ENCODE results near the gene FOXK1.
A peak's percentile ranks its signal among the peaks of the same experiment; 100 is the strongest.
"Not testable (repeated sequence)": the region's sequence is repeated elsewhere in the genome, so short reads cannot be mapped to it uniquely, and the experiment has no call there.

Gene FOXK1

DNA sequence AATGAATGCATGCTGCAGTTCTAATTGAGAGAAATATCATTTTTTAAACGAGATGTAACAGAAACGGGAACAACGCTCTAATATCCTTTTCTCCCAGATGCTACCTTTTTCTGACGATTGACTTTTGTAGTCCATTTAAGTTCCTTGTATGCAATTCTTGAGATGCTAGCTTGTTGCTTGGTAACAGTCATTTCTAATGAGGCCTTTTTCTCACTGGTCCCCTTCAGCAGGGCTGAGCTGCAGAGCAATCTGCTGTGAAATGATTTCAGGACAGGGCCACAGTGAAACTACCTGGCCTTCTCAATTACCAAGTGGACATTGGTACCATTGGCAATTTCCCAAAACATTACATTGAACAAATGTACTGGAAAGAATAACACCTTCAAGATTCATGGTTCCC, 26.2 kb upstream of the FOXK1 start:
- peaks cover 9% of the 10 kb centered on the region for H3K27me3 Mint-ChIP-seq
- H3K4me3 Mint-ChIP-seq: no peak overlapping the region
- peaks cover 30% of the 10 kb centered on the region for H3K9me3 Mint-ChIP-seq
- DNase-seq: no peak
- peaks cover 5% of the 10 kb centered on the region for H3K4me1 Mint-ChIP-seq
- H3K27ac Mint-ChIP-seq: no peak overlapping the region
- CTCF ChIA-PET: no interaction called here
- peaks cover 9% of the 10 kb centered on the region for H3K36me3 Mint-ChIP-seq

DNA sequence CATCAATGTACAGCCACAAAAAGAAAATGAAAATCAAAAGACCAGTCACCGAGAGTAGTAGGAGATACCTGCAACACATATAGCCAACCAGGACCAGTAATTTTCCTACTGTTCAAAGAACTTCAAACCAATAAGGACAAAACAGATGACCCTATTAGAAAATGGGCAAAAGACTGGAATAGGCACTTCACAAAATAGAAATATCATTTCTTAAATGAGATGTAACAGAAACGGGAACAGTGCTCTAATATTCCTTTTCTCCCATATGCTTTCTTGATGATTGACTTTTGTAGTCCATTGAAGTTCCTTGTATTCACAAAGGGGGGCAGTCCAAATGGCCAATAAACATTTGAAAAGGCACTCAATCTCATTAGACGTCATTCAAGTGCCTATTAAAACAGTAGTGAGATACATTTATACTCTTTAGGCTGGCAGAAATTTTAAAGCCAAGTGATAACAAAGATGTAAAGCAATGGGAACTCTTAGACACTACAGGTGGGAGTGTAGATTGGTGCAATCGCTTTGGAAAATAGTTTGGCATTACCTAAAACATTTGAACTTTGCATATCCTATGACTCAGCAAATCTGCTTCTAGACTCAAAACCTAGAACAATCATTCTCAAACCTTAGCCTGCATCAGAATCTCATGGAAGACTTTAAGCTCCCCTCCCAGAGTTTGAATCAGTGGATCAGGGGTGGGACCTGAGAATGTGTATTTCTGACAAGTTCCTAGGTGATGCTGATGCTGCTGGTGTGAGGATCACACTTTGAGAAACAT, 24.3 kb upstream of the FOXK1 start:
- Mint-ChIP-seq H3K36me3 (peaks cover 9% of the 10 kb centered on the region), H3K27me3 (peaks cover 9% of the 10 kb centered on the region), H3K9me3 (peaks cover 30% of the 10 kb centered on the region), H3K4me3 (no peak overlapping the region), H3K4me1 (peaks cover 5% of the 10 kb centered on the region), H3K27ac (no peak overlapping the region)
- CTCF ChIA-PET: no interaction called here
- no peak for DNase-seq

DNA sequence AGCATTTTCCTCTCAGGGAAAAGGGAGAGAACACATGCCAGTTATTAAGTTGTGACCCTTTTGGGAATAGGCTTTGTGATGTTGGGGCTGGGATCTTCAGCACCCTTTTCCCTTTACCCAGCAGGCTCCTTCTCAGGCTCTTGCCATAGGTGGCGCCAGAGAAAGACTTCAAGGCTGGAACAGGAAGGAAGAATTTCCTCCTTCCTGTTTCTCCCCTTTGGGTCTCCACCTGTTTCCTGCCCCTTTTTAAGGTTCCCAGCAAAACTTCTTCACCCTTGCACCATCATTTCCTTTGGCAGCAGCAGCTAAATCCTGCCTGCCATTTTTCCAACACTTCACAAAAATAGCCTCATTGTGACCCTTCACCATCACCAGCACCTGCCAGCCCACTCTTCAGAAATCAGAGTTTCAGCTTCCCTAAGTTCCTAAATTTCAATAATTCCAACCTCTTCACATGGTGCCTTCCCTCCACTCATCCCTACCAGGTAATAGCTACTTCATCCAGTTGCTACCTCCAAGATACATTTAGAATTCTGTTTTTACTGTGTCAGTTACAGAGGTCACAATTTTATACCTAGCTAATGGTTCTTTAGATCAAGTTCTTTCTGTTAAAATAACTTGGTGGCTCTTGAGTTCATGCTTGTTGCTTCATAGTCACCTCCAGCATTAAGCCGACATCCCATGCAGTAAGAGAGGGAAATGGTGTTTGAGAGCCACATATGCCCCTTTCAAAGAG, 22.4 kb upstream of the FOXK1 start:
- peaks cover 12% of the 10 kb centered on the region for H3K4me1 Mint-ChIP-seq
- no peak overlapping the region for H3K4me3 Mint-ChIP-seq
- H3K36me3 Mint-ChIP-seq: peaks cover 9% of the 10 kb centered on the region
- H3K9me3 Mint-ChIP-seq: peaks cover 33% of the 10 kb centered on the region
- CTCF ChIA-PET: interaction anchor here (1.0 to 1.7 kb wide), 3 partner anchors 10 to 95 kb away, joined by 3 to 4 read pairs (median 4); no protein-coding TSS in a partner anchor
- H3K27me3 Mint-ChIP-seq: peaks cover 9% of the 10 kb centered on the region
- DNase-seq: peak; percentile 32
- H3K27ac Mint-ChIP-seq: no peak overlapping the region

DNA sequence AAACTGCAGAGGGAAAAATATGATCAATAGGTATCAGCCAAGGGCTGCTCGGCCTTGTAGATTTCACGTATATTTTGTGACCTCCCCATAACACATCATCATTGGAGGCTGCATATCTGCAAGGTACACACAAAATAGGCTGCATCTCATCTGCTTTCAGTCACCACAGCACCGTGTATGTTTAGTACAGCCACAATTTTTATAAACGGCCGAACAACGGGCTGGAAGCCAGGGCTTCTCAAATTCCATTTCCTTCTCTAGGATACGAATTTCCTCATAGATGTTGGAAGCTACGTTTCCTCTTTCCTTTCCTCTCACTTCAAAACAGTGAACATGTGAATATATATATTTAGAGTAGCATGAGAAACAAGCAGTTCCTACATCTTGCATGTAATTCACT, 20.2 kb upstream of the FOXK1 start:
- peaks cover 7% of the 10 kb centered on the region for H3K36me3 Mint-ChIP-seq
- CTCF ChIA-PET: no interaction called here
- H3K27me3 Mint-ChIP-seq: peaks cover 3% of the 10 kb centered on the region
- H3K27ac Mint-ChIP-seq: no peak overlapping the region
- no peak overlapping the region for H3K4me3 Mint-ChIP-seq
- no peak for DNase-seq
- peaks cover 28% of the 10 kb centered on the region for H3K9me3 Mint-ChIP-seq
- peaks cover 12% of the 10 kb centered on the region for H3K4me1 Mint-ChIP-seq

DNA sequence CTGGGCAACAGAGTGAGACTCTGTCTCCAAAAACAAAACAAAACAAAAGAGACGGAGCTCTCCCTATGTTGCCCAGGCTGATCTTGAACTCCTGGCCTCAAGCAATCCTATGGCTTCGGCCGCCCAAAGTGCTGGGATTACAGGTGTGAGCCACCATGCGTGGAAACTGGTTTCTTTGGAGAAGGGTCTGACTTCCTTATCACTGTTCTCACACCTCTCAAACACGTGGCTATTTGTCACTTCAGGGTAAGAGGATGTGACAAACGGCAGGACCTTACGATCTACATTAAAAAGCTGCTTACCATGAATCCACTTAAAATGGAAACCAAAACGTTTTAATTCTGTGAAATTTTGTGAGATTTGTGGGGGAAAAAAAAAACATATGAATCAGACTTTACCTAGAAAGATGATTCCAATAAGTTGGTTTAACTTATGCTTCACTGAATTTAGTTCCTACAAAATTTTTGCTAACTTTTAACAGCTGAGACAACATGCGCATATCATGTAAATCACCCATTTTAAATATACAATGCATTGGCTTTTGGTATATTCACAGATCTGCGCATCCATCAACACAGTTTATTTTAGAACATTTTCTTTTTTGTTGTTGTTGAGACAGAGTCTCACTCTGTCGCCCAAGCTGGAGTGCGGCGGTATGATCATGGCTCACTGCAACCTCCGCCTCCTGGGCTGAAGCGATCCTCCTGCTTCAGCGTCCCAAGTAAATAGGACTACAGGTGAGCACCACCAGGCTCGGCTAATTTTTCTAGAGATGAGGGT, 18.7 kb upstream of the FOXK1 start:
- Mint-ChIP-seq H3K4me1 (peaks cover 12% of the 10 kb centered on the region), H3K27me3 (peaks cover 3% of the 10 kb centered on the region), H3K4me3 (no peak overlapping the region), H3K36me3 (peaks cover 4% of the 10 kb centered on the region), H3K9me3 (peaks cover 19% of the 10 kb centered on the region), H3K27ac (no peak overlapping the region)
- no peak for DNase-seq
- CTCF ChIA-PET: interaction anchor here (0.5 kb wide), 1 partner anchor 29 kb away, joined by 4 read pairs; no protein-coding TSS in a partner anchor

DNA sequence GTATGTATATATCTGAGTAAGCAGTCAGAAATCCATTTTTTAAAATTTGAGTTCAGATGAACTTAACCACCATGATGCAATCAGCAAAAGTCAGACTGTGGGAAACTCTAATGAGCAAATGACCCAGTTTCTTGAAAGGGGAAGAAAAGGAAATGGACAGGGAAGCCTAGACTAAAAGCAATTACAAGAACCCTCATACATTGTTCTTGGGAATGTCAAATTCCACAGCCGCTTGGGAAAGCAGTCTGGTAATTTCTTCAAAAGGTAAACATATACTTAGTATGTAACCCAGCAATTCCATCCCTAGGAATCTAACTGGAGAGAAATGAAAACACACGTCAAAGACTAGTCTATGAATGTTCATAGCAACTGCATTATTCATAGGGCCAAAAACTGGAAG, 16.4 kb upstream of the FOXK1 start:
- no peak for DNase-seq
- Mint-ChIP-seq H3K4me3 (no peak overlapping the region), H3K36me3 (no peaks in the 10 kb centered on the region), H3K27ac (no peak overlapping the region), H3K27me3 (no peaks in the 10 kb centered on the region), H3K9me3 (peaks cover 6% of the 10 kb centered on the region), H3K4me1 (peaks cover 7% of the 10 kb centered on the region)
- CTCF ChIA-PET: no interaction called here

DNA sequence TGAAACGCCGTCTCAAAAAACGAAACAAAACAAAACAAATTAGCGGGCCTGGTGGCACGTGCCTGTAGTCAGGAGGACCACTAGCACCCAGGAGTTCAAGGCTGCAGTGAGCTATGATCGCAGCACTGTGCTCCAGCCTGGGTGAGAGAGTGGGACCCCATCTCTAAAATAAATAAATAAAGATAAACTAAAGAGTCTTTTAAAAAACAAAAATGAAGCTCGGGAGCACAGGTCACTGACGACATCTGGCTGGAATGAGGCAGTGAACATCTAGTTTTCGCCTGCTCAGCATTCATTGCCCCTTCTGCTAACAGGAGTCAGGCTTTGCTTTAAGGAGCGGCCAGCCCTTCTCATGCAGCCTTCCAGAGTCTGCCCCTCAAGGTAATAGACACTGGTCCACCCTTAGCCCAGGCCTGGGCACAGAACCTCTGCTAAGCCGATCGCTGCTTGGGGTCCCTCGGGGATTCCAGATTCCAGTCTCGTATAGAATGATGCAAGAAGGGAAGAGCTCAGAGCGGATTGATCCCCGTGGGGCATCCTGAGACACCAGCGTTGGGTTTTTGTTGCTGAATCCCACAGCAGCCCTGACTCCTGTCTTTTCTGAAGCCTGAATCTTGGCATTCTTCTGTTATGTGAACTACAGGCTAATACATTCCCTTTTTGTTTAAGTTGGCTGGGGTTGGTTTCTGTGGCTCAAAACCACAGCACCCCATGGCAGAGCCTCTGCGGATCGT, 14.2 kb upstream of the FOXK1 start:
- Mint-ChIP-seq H3K27ac (no peak overlapping the region), H3K27me3 (no peaks in the 10 kb centered on the region), H3K4me1 (peaks cover 7% of the 10 kb centered on the region), H3K4me3 (no peak overlapping the region), H3K36me3 (no peaks in the 10 kb centered on the region), H3K9me3 (peaks cover 9% of the 10 kb centered on the region)
- DNase-seq: no peak
- CTCF ChIA-PET: no interaction called here

DNA sequence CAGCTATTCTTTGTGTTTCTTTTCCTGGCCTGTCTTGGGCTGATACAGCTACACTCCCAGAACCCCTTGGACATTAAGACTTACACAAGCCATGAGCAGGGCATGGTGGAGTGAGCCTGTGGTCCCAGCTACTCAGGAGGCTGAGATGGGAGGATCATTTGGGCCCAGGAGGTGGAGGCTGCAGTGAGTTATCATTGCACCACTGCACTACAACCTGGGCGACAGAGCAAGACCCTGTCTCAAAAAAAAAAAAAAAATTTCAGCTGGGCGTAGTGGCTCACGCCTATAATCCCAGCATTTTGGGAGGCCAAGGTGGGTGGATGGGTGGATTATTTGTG, 13.6 kb upstream of the FOXK1 start:
- H3K9me3 Mint-ChIP-seq: peaks cover 9% of the 10 kb centered on the region
- H3K27ac Mint-ChIP-seq: no peak overlapping the region
- H3K4me1 Mint-ChIP-seq: peaks cover 3% of the 10 kb centered on the region
- DNase-seq: no peak
- no peaks in the 10 kb centered on the region for H3K27me3 Mint-ChIP-seq
- H3K36me3 Mint-ChIP-seq: no peaks in the 10 kb centered on the region
- no peak overlapping the region for H3K4me3 Mint-ChIP-seq
- CTCF ChIA-PET: no interaction called here

DNA sequence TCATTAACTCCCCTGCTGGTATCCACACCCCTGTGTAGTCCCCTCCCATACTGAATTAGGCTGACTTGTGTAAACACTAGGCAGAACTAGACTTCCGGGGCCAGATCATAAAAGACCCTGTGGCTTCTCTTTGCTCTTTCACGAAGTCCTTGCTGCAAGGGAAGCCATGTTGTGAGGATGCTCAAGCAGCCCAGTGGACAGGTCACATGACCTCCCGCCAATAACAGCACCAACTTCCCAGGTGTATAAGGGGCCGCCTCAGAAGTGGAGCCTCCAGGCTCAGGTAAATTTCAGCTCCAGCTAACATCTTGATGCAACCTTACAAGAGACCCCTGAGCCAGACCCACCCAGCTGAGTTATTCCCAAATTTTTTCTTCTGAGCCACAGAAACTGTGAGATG, 11.3 kb upstream of the FOXK1 start:
- H3K9me3 Mint-ChIP-seq: peaks cover 7% of the 10 kb centered on the region
- H3K4me3 Mint-ChIP-seq: no peak overlapping the region
- H3K36me3 Mint-ChIP-seq: no peaks in the 10 kb centered on the region
- H3K27me3 Mint-ChIP-seq: peaks cover 2% of the 10 kb centered on the region
- no peaks in the 10 kb centered on the region for H3K4me1 Mint-ChIP-seq
- no peak for DNase-seq
- CTCF ChIA-PET: no interaction called here
- H3K27ac Mint-ChIP-seq: no peak overlapping the region

DNA sequence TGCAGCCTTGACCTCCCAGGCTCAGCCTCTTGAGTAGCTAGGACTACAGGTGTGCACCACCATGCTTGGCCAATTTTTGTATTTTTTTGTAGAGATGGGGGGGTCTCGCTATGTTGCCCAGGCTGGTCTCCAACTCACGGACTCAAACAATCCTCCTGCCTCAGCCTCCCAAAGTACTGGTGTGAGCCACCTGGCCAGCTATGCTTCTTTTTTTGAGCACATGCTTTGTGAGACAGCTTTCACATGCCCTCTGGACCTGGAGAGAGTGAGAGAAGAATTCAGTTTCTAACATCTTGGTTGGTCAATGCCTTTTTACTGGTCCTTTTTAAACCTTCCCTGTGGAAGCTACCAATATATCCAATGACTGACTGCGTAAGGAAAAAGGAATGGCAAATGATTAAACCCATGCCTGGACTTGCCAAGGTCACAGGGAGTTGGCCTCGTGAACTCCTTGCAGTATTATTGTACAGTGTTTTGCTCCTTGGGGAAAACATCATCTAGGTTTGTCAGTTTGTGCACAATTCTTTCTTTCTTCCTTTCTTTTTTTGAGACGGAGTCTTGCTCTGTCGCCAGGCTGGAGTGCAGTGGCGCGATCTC, 6.2 kb upstream of the FOXK1 start:
- CTCF ChIA-PET: interaction anchor here (1.6 kb wide), 1 partner anchor 16 kb away, joined by 4 read pairs; no protein-coding TSS in a partner anchor
- peaks cover 3% of the 10 kb centered on the region for H3K9me3 Mint-ChIP-seq
- peaks cover 3% of the 10 kb centered on the region for H3K4me1 Mint-ChIP-seq
- DNase-seq: no peak
- peaks cover 6% of the 10 kb centered on the region for H3K27me3 Mint-ChIP-seq
- no peak overlapping the region for H3K27ac Mint-ChIP-seq
- no peaks in the 10 kb centered on the region for H3K36me3 Mint-ChIP-seq
- no peak overlapping the region for H3K4me3 Mint-ChIP-seq

DNA sequence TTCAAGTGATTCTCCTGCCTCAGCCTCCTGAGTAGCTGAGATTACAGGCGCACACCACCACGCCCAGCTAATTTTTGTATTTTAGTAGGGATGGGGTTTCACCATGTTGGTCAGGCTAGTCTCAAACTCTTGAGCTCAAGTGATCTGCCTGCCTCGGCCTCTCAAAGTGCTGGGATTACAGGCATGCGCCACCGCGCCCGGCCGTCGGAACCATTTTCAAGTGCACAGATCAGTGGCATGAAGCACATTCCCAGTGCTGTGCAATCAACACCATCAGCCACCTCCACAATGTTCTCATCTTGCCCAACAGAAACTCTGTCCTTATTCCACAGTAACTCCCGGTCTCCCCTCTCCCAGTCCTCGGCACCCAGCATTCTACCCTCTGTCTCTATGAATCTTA, 4.6 kb upstream of the FOXK1 start:
- H3K4me3 Mint-ChIP-seq, H3K27me3 Mint-ChIP-seq, CTCF ChIA-PET, H3K27ac Mint-ChIP-seq, H3K9me3 Mint-ChIP-seq, DNase-seq, H3K36me3 Mint-ChIP-seq, H3K4me1 Mint-ChIP-seq: not testable (repeated sequence)

DNA sequence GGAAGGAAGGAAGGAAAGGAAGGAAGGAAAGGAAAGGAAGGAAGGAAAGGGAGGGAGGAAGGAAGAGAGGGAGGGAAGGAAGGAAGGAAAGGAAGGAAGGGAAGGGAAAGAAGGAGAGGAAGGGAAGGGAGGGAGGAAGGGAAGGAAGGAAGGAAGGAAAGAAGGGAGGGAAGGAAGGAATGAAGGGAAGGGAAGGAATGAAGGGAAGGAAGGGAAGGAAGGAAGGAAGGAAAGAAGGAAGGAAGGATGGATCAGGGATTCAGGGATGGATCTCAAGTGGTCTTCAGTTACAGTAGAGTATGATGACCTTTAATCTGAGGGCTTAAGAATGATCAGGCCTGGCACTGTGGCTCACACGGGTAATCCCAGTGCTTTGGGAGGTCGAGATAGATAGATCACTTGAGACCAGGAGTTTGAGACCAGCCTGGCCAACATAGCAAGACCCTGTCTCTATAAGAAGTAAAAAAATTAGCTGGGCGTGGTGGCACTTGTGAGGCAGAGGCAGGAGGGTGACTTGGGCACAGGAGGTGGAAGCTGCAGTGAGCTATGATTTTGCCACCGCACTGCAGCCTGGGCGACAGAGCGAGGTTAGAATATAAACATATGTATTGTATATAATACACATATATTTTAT, 760 bp upstream of the FOXK1 start:
- Mint-ChIP-seq H3K4me3 (peak overlapping the region; percentile 73), H3K9me3 (no peaks in the 10 kb centered on the region), H3K27me3 (no peaks in the 10 kb centered on the region), H3K27ac (peak overlapping the region; percentile 87), H3K36me3 (peaks cover 15% of the 10 kb centered on the region), H3K4me1 (peaks cover 27% of the 10 kb centered on the region)
- peak; percentile 43 for DNase-seq
- CTCF ChIA-PET: no interaction called here

DNA sequence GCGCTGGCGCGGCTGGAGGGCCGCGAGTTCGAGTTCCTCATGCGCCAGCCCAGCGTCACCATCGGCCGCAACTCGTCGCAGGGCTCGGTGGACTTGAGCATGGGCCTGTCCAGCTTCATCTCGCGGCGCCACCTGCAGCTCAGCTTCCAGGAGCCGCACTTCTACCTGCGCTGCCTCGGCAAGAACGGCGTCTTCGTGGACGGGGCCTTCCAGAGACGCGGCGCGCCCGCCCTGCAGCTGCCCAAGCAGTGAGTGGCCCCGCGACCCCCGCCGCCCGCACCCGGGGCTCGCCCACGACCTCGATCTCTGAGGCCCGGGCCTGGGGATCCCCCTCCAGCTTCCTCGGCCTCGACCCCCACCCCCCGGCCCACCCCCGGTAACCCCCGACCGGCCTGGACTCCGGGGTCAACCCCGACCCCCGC, 537 bp downstream of the FOXK1 start:
- peaks cover 37% of the 10 kb centered on the region for H3K4me1 Mint-ChIP-seq
- peak overlapping the region; percentile 98 for H3K27ac Mint-ChIP-seq

More for the DNA sequence above, 537 bp downstream of the FOXK1 start:
- H3K4me3 Mint-ChIP-seq: peak overlapping the region; percentile 94
- no peaks in the 10 kb centered on the region for H3K9me3 Mint-ChIP-seq
- H3K27me3 Mint-ChIP-seq: no peaks in the 10 kb centered on the region
- peaks cover 22% of the 10 kb centered on the region for H3K36me3 Mint-ChIP-seq
- peak; percentile 66 for DNase-seq
- CTCF ChIA-PET: interaction anchor here (0.5 to 1.7 kb wide), 6 partner anchors 9 to 71 kb away, joined by 3 to 5 read pairs (median 3); no protein-coding TSS in a partner anchor
